ENCODE measurements around the gene CRYBG2. TPM values are rescaled to one million over a fixed set of nuclear protein-coding genes. Genes with fewer than 3 reads are reported as not detected.
A peak's percentile ranks its signal among the peaks of the same experiment; 100 is the strongest.

CRYBG2 gene
- total RNA-seq, 1 experiment from 2014 or later: 0.64 TPM

DNA sequence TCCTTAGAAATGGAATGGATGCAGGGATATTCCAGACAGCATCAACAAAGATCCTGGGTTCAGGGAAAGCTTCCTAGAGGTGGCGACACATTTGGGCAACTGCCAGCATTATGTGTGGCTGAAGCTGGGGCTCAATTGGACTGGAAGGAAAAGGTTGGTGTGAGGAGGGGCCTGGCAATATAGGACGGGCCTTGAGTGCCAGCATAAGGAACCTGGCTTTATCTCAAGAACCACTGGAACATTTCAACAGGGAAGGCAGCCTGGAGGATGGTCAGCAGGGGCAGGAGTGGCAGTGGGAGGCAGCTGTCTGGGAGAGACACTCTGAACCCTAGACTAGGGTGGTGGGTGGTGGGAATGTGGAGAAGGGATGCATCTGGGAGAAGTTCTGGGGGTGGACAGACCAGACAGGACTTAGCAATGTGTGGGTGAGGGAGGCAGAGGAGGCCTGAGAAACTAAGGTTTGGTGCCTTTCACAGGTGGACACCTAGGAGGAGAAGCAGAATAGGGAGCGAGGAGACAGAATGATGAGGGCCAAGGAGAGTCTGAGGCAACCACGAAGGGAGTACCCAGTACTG is 70.6 kb downstream of the CRYBG2 start:
- H3K27me3 ChIP-seq (ENCODE audit: control insufficient read depth, insufficient read depth, low read length): no peaks in the 10 kb centered on the region
- no peaks in the 10 kb centered on the region for H3K9me3 ChIP-seq (ENCODE audit: control insufficient read depth, insufficient read depth, low read depth, low read length)
- H3K27ac ChIP-seq (ENCODE audit: low read length): no peak overlapping the region
- CTCF ChIA-PET: interaction anchor here (0.6 kb wide), 1 partner anchor 286 kb away, joined by 3 read pairs; the partner anchor contains the start of gene PAFAH2
- peaks cover 35% of the 10 kb centered on the region for H3K4me1 ChIP-seq (ENCODE audit: control insufficient read depth, insufficient read depth, low read length)
- intact Hi-C loops (cut with micrococcal nuclease; ENCODE audit: unreplicated experiment): no loop called here
- peaks cover 2% of the 10 kb centered on the region; the same call in 1 of the 2 replicates for H3K36me3 ChIP-seq (ENCODE audit: control insufficient read depth, insufficient read depth, low read length)
- DNase-seq (ENCODE audit: low read depth, low spot score) (no peak), ATAC-seq (no peak)
- in situ Hi-C loops (cut with HindIII; ENCODE audit: low pct_unique_long_range_greater_than_20kb, low sequenced_read_pairs): no loop called here
- POLR2A ChIA-PET: no interaction called here
- no peak overlapping the region for H3K4me3 ChIP-seq (ENCODE audit: low read depth in 2 of 2, low read length in 2 of 2)
- TF ChIP-seq, protein P1, sequence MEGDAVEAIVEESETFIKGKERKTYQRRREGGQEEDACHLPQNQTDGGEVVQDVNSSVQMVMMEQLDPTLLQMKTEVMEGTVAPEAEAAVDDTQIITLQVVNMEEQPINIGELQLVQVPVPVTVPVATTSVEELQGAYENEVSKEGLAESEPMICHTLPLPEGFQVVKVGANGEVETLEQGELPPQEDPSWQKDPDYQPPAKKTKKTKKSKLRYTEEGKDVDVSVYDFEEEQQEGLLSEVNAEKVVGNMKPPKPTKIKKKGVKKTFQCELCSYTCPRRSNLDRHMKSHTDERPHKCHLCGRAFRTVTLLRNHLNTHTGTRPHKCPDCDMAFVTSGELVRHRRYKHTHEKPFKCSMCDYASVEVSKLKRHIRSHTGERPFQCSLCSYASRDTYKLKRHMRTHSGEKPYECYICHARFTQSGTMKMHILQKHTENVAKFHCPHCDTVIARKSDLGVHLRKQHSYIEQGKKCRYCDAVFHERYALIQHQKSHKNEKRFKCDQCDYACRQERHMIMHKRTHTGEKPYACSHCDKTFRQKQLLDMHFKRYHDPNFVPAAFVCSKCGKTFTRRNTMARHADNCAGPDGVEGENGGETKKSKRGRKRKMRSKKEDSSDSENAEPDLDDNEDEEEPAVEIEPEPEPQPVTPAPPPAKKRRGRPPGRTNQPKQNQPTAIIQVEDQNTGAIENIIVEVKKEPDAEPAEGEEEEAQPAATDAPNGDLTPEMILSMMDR (IDR thresholded peaks at IDR 0.05): no peak
- TF ChIP-seq, protein P2, sequence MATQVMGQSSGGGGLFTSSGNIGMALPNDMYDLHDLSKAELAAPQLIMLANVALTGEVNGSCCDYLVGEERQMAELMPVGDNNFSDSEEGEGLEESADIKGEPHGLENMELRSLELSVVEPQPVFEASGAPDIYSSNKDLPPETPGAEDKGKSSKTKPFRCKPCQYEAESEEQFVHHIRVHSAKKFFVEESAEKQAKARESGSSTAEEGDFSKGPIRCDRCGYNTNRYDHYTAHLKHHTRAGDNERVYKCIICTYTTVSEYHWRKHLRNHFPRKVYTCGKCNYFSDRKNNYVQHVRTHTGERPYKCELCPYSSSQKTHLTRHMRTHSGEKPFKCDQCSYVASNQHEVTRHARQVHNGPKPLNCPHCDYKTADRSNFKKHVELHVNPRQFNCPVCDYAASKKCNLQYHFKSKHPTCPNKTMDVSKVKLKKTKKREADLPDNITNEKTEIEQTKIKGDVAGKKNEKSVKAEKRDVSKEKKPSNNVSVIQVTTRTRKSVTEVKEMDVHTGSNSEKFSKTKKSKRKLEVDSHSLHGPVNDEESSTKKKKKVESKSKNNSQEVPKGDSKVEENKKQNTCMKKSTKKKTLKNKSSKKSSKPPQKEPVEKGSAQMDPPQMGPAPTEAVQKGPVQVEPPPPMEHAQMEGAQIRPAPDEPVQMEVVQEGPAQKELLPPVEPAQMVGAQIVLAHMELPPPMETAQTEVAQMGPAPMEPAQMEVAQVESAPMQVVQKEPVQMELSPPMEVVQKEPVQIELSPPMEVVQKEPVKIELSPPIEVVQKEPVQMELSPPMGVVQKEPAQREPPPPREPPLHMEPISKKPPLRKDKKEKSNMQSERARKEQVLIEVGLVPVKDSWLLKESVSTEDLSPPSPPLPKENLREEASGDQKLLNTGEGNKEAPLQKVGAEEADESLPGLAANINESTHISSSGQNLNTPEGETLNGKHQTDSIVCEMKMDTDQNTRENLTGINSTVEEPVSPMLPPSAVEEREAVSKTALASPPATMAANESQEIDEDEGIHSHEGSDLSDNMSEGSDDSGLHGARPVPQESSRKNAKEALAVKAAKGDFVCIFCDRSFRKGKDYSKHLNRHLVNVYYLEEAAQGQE (IDR thresholded peaks at IDR 0.05; ENCODE audit: insufficient read depth in 1 of 2, low read depth in 2 of 2, low read length in 1 of 2): no peak
- no peak for TF ChIP-seq SIN3A (IDR thresholded peaks at IDR 0.05; ENCODE audit: borderline replicate concordance, insufficient read depth, low read depth, low read length)
- no peak for TF ChIP-seq POLR2AphosphoS5 (IDR thresholded peaks at IDR 0.05; ENCODE audit: low read depth, low read length)
- TF ChIP-seq TCF7L2 (IDR thresholded peaks at IDR 0.05; ENCODE audit: low read depth, low read length): no peak
- BruUV-seq (replicated peaks): no TSS peak

DNA sequence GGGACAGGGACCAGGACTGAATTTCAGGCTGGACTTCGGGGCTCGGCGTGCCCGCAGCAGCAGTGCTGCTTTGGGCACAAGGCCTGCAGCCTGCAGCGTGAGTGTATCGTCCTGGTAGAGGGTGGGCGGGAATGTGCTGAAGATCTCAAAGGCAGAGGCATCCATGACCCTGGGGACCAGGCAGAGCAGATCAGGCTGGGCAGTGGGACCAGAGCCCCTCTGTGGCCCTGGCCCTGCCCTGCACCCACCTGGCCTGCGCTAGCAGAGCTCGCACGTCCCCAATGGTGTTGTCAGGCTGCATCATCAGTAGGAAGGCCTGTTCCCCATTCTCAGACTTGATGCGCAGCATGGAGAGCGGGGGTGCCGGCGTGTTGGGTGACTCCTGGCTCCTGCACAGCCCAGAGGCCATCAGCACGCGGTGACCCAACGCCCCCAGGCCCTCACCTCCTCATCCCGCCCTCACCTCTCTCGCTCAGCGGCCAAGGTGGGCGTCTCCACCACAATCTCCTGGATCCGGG is 71.5 kb downstream of the CRYBG2 start:
- no peak for ATAC-seq
- no peak overlapping the region for H3K27ac ChIP-seq (ENCODE audit: low read length)
- POLR2A ChIA-PET: no interaction called here
- CTCF ChIA-PET: interaction anchor here (0.6 to 0.8 kb wide), 2 partner anchors 47 to 285 kb away, joined by 3 to 6 read pairs; partner anchors contain the start of gene PAFAH2
- peaks cover 44% of the 10 kb centered on the region for H3K4me1 ChIP-seq (ENCODE audit: control insufficient read depth, insufficient read depth, low read length)
- TF ChIP-seq, protein P1 (IDR thresholded peaks at IDR 0.05): no peak
- 0 out of 2 replicates have a peak, but pooled peaks have one; percentile 11 for TF ChIP-seq POLR2AphosphoS5 (IDR thresholded peaks at IDR 0.05; ENCODE audit: low read depth, low read length)
- no peaks in the 10 kb centered on the region for H3K9me3 ChIP-seq (ENCODE audit: control insufficient read depth, insufficient read depth, low read depth, low read length)
- H3K4me3 ChIP-seq (ENCODE audit: low read depth in 2 of 2, low read length in 2 of 2): no peak overlapping the region
- BruUV-seq (replicated peaks): no TSS peak
- no peaks in the 10 kb centered on the region for H3K27me3 ChIP-seq (ENCODE audit: control insufficient read depth, insufficient read depth, low read length)
- intact Hi-C loops (cut with micrococcal nuclease; ENCODE audit: unreplicated experiment): no loop called here
- peaks cover 2% of the 10 kb centered on the region; the same call in 1 of the 2 replicates for H3K36me3 ChIP-seq (ENCODE audit: control insufficient read depth, insufficient read depth, low read length)
- no peak for DNase-seq (ENCODE audit: low read depth, low spot score)
- in situ Hi-C loops (cut with HindIII; ENCODE audit: low pct_unique_long_range_greater_than_20kb, low sequenced_read_pairs): no loop called here

All from Panc1 (cell line).